ENCODE data around the gene CAPZB. TPM values are rescaled to one million over a fixed set of nuclear protein-coding genes. Genes with fewer than 3 reads are reported as not detected.
A peak's percentile ranks its signal among the peaks of the same experiment; 100 is the strongest.

CAPZB gene
- polyA plus RNA-seq, 1 experiment, result 312 TPM

DNA sequence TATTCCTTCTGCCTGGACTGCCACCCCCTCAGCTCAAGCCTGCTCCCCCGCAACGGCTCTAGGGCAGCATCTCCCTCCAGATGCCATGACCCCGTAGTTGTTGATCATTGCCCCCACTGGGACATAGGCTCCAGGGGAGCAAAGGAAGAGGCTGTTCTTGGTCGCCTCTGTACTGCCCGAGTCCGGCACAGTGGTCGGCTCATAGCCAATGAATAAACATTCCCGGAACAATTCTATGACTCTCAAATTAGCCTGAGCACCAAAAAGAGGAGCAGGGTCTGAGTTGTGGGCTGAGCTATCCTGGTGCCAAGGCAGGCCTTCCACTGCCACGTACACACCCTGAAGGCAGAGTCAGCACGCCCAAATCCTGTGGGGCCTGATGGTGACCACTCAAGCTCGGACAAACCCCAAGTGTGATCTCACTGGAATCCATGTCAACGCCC, 33.1 kb downstream of the CAPZB start:
- DNase-seq (ENCODE audit: low read depth, low spot score), result no peak
- no peaks in the 10 kb centered on the region for H3K27me3 ChIP-seq (ENCODE audit: control insufficient read depth, insufficient read depth, low read length)
- ChIA-PET CTCF (no interaction called here), POLR2A (interaction anchor here (1.3 to 1.7 kb wide), 2 partner anchors 17 to 30 kb away, joined by 3 to 4 read pairs; no protein-coding TSS in a partner anchor)
- H3K4me3 ChIP-seq (ENCODE audit: low read depth, low read length), result no peak overlapping the region
- TF ChIP-seq, protein P1, sequence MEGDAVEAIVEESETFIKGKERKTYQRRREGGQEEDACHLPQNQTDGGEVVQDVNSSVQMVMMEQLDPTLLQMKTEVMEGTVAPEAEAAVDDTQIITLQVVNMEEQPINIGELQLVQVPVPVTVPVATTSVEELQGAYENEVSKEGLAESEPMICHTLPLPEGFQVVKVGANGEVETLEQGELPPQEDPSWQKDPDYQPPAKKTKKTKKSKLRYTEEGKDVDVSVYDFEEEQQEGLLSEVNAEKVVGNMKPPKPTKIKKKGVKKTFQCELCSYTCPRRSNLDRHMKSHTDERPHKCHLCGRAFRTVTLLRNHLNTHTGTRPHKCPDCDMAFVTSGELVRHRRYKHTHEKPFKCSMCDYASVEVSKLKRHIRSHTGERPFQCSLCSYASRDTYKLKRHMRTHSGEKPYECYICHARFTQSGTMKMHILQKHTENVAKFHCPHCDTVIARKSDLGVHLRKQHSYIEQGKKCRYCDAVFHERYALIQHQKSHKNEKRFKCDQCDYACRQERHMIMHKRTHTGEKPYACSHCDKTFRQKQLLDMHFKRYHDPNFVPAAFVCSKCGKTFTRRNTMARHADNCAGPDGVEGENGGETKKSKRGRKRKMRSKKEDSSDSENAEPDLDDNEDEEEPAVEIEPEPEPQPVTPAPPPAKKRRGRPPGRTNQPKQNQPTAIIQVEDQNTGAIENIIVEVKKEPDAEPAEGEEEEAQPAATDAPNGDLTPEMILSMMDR (IDR thresholded peaks at IDR 0.05; ENCODE audit: low read depth, low read length), result no peak
- peak overlapping the region; percentile 65 for H3K27ac ChIP-seq (ENCODE audit: low read depth, low read length)
- no peaks in the 10 kb centered on the region for H3K9me3 ChIP-seq (ENCODE audit: control insufficient read depth, insufficient read depth, low read length)

DNA sequence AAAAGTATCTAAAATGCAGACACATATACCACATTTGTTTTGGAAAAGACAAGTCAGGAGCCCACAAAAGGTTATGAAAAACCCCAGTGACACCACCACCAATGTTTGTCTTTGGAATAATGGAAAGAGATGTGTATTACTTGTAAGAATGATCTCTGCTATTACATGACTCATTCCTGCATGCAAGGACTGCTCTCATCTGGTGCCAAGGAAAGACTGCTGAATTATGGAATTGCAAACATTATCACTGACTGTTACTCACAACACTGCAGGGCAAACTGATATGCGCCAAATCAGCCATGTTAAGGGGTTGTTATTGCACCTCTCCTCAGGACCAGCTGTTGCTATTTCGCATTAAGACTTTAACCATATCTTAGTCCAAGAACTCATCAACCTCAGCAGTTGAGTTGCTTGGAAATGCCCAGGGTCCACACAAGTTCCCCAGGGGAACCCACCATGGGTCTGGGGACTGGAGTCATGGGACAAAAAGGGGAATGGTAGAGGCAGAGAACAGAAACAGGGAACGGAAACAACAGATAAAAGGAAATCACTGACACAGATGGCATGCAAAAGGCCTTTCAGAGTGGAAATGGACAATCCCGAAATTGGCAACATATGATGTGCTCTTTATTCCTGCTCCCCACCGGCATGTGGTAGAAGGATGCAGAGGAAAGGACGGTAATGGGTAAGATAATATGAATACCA, 34.4 kb downstream of the CAPZB start:
- CTCF ChIA-PET, result no interaction called here
- DNase-seq (ENCODE audit: low read depth, low spot score), result peak; percentile 94
- Histone ChIP-seq H3K4me3 (ENCODE audit: low read depth, low read length) (no peak overlapping the region), H3K27me3 (ENCODE audit: control insufficient read depth, insufficient read depth, low read length) (no peaks in the 10 kb centered on the region), H3K9me3 (ENCODE audit: control insufficient read depth, insufficient read depth, low read length) (no peaks in the 10 kb centered on the region), H3K27ac (ENCODE audit: low read depth, low read length) (no peak overlapping the region)
- POLR2A ChIA-PET, result interaction anchor here (0.6 to 1.7 kb wide), 3 partner anchors 16 to 165 kb away, joined by 3 to 4 read pairs (median 3); no protein-coding TSS in a partner anchor
- TF ChIP-seq, protein P1 (IDR thresholded peaks at IDR 0.05; ENCODE audit: low read depth, low read length), result no peak

- CTCF ChIA-PET, result interaction anchor here (0.8 kb wide), 1 partner anchor 213 kb away, joined by 3 read pairs; no protein-coding TSS in a partner anchor
Measured at GRCh38 chr1:19449454-19450228, 35.7 kb downstream of the CAPZB start.

GRCh38 chr1:19448491-19449439, 36.6 kb downstream of the CAPZB start:
- POLR2A ChIA-PET, result interaction anchor here (0.8 to 1.6 kb wide), 5 partner anchors 12 to 205 kb away, joined by 3 to 6 read pairs (median 3); no protein-coding TSS in a partner anchor
- peak; percentile 85 for DNase-seq (ENCODE audit: low read depth, low spot score)

More at GRCh38 chr1:19449454-19450228, 35.7 kb downstream of the CAPZB start:
- peak overlapping the region; percentile 93 for H3K27ac ChIP-seq (ENCODE audit: low read depth, low read length)
- no peaks in the 10 kb centered on the region for H3K27me3 ChIP-seq (ENCODE audit: control insufficient read depth, insufficient read depth, low read length)
- TF ChIP-seq, protein P1 (IDR thresholded peaks at IDR 0.05; ENCODE audit: low read depth, low read length), result no peak
- DNase-seq (ENCODE audit: low read depth, low spot score), result no peak
- no peak overlapping the region for H3K4me3 ChIP-seq (ENCODE audit: low read depth, low read length)
- H3K9me3 ChIP-seq (ENCODE audit: control insufficient read depth, insufficient read depth, low read length), result no peaks in the 10 kb centered on the region
- POLR2A ChIA-PET, result interaction anchor here (1.4 kb wide), 1 partner anchor 23 kb away, joined by 5 read pairs; no protein-coding TSS in a partner anchor

More at GRCh38 chr1:19448491-19449439, 36.6 kb downstream of the CAPZB start:
- TF ChIP-seq, protein P1 (IDR thresholded peaks at IDR 0.05; ENCODE audit: low read depth, low read length), result no peak
- CTCF ChIA-PET, result interaction anchor here (0.6 to 0.8 kb wide), 3 partner anchors 19 to 214 kb away, joined by 3 read pairs; no protein-coding TSS in a partner anchor
- no peaks in the 10 kb centered on the region for H3K9me3 ChIP-seq (ENCODE audit: control insufficient read depth, insufficient read depth, low read length)
- H3K4me3 ChIP-seq (ENCODE audit: low read depth, low read length), result no peak overlapping the region
- no peaks in the 10 kb centered on the region for H3K27me3 ChIP-seq (ENCODE audit: control insufficient read depth, insufficient read depth, low read length)
- H3K27ac ChIP-seq (ENCODE audit: low read depth, low read length), result peak overlapping the region; percentile 93
